ENCODE data around the gene NPTXR.

The NPTXR gene

GRCh38 chr22:38853196-38853651 lies 9.4 kb upstream of the NPTXR start:
- DNase-seq: no peak

- DNase-seq: no peak
These were observed 8.7 kb upstream of the NPTXR start for GRCh38 chr22:38852522-38852921.

GRCh38 chr22:38850941-38851849 lies 7.4 kb upstream of the NPTXR start:
- no peak for DNase-seq

GRCh38 chr22:38850399-38850798 lies 6.6 kb upstream of the NPTXR start:
- DNase-seq: no peak

GRCh38 chr22:38849811-38850210 lies 6.0 kb upstream of the NPTXR start:
- DNase-seq: no peak

GRCh38 chr22:38846412-38846811 lies 2.6 kb upstream of the NPTXR start:
- no peak for DNase-seq

GRCh38 chr22:38845004-38845740 lies 1.3 kb upstream of the NPTXR start:
- no peak for DNase-seq

- no peak for DNase-seq
These were observed 631 bp upstream of the NPTXR start for GRCh38 chr22:38844315-38845003.

GRCh38 chr22:38843201-38843656 lies 599 bp downstream of the NPTXR start:
- peak in 16 of 56 donors; percentile 25 to 75 (median 52) for DNase-seq

- DNase-seq: no peak
These were observed 1.2 kb downstream of the NPTXR start for GRCh38 chr22:38842512-38843200.

GRCh38 chr22:38841635-38842034 lies 2.2 kb downstream of the NPTXR start:
- no peak for DNase-seq

GRCh38 chr22:38841211-38841610 lies 2.6 kb downstream of the NPTXR start:
- no peak for DNase-seq

- DNase-seq: no peak
These were observed 3.7 kb downstream of the NPTXR start for GRCh38 chr22:38840129-38840528.

GRCh38 chr22:38839686-38840085 lies 4.1 kb downstream of the NPTXR start:
- no peak for DNase-seq

- no peak for DNase-seq
These were observed 6.4 kb downstream of the NPTXR start for GRCh38 chr22:38837414-38837928.

GRCh38 chr22:38835888-38836301 lies 7.9 kb downstream of the NPTXR start:
- peak in 9 of 56 donors; percentile 22 to 71 (median 26) for DNase-seq

- DNase-seq: no peak
These were observed 8.8 kb downstream of the NPTXR start for GRCh38 chr22:38834991-38835390.

- no peak for DNase-seq
These were observed 9.4 kb downstream of the NPTXR start for GRCh38 chr22:38834215-38834953.

- no peak for DNase-seq
These were observed 10.8 kb downstream of the NPTXR start for GRCh38 chr22:38833061-38833460.
